Measurements from ENCODE around the gene C1QTNF5. TPM values are rescaled to one million over a fixed set of nuclear protein-coding genes. Genes with fewer than 3 reads are reported as not detected.

Gene C1QTNF5
- total RNA-seq, 1 donor from 2014 or later = not detected

GRCh38 chr11:119309411-119309810, 31.3 kb downstream of the C1QTNF5 start:
- Mint-ChIP-seq H3K27ac (no peak overlapping the region), H3K27me3 (ENCODE audit: low read depth) (peaks cover 4% of the 10 kb centered on the region), H3K4me3 (ENCODE audit: low read depth) (no peak overlapping the region), H3K9me3 (no peaks in the 10 kb centered on the region), H3K4me1 (ENCODE audit: low read depth) (peaks cover 24% of the 10 kb centered on the region), H3K36me3 (ENCODE audit: low read depth) (peaks cover 18% of the 10 kb centered on the region)
- intact Hi-C loops (cut with micrococcal nuclease) = no loop called here
- DNase-seq (ENCODE audit: low spot score) = no peak

- intact Hi-C loops (cut with micrococcal nuclease) = loop anchor here (2.0 kb wide), 1 partner anchor 45 kb away; no protein-coding TSS in a partner anchor
- Mint-ChIP-seq H3K27ac (no peak overlapping the region), H3K4me3 (ENCODE audit: low read depth) (no peak overlapping the region), H3K9me3 (no peaks in the 10 kb centered on the region), H3K27me3 (ENCODE audit: low read depth) (no peaks in the 10 kb centered on the region), H3K4me1 (ENCODE audit: low read depth) (peaks cover 24% of the 10 kb centered on the region), H3K36me3 (ENCODE audit: low read depth) (peaks cover 31% of the 10 kb centered on the region)
- no peak for DNase-seq (ENCODE audit: low spot score)
These were observed 32.7 kb downstream of the C1QTNF5 start for GRCh38 chr11:119307974-119308373.

DNA sequence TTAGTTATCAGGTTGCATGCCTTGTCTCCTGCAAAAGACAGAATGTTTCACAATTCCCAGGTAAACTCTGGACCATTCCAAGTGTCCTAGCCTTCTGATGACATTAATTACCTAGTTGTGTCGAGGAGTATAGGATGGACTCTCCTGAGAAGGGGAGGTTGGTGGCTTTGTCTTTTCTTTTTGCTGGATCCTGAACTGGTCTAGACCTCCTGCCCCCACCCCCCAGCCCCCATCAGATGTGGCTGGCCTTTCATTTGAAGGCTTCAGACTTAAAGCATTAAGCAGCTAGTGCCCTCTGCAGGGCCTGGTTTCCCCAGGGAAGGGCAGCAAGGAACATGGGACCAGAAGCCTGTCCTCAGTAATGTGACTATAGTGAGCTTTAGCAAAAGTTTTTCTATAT, 33.5 kb downstream of the C1QTNF5 start:
- DNase-seq (ENCODE audit: low spot score) = no peak
- H3K4me3 Mint-ChIP-seq (ENCODE audit: low read depth) = no peak overlapping the region
- intact Hi-C loops (cut with micrococcal nuclease) = loop anchor here (2.0 kb wide), 1 partner anchor 44 kb away; no protein-coding TSS in a partner anchor
- H3K27me3 Mint-ChIP-seq (ENCODE audit: low read depth) = no peaks in the 10 kb centered on the region
- peak overlapping the region; percentile 92 for H3K27ac Mint-ChIP-seq
- peaks cover 38% of the 10 kb centered on the region for H3K36me3 Mint-ChIP-seq (ENCODE audit: low read depth)
- H3K4me1 Mint-ChIP-seq (ENCODE audit: low read depth) = peaks cover 24% of the 10 kb centered on the region
- H3K9me3 Mint-ChIP-seq = no peaks in the 10 kb centered on the region

GRCh38 chr11:119306373-119306890, 34.3 kb downstream of the C1QTNF5 start:
- Mint-ChIP-seq H3K36me3 (ENCODE audit: low read depth) (peaks cover 45% of the 10 kb centered on the region), H3K9me3 (no peaks in the 10 kb centered on the region), H3K4me3 (ENCODE audit: low read depth) (peak overlapping the region; percentile 31), H3K27me3 (ENCODE audit: low read depth) (no peaks in the 10 kb centered on the region), H3K27ac (peak overlapping the region; percentile 92), H3K4me1 (ENCODE audit: low read depth) (peaks cover 24% of the 10 kb centered on the region)
- intact Hi-C loops (cut with micrococcal nuclease) = loop anchor here (2.0 kb wide), 1 partner anchor 44 kb away; no protein-coding TSS in a partner anchor
- DNase-seq (ENCODE audit: low spot score) = no peak

DNA sequence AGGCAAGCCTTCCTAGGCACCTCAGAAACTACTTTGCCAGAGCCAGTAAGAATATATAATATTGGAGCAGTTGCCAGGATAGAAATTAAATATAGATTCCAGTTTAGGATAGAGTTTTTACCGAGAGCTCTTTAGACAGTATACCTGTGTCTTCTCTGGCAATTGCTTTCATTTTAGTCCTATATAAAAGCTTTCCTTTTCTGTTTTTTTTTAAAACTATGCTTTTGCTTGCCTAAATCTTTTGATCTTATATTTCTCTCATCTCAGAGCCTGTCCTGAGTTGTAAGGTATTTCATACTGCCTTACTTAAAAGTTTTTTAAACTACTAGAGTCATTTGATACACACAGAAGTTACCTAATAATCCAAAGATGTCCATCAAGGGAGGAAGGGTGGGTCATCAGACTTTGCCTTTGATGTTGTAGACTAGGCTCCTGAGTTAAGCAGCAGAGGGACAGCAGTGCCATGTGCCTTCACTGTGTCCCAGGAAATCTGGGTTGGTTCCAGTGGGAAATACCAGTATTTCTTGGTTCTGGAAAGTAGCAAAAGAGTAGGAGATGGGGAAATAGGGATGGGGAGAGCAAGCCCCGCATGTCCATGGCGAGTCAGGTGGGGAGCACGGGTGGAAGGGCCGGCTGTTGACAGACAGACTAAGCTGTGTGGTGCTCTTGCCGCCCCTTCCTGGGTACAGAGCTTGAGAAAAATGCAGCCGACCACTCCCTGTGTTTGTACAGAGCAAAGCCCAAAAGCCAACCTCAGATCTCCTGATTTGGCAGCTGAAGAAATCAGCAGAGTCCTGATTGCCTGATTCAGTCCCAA, 34.9 kb downstream of the C1QTNF5 start:
- peaks cover 24% of the 10 kb centered on the region for H3K4me1 Mint-ChIP-seq (ENCODE audit: low read depth)
- peak overlapping the region; percentile 92 for H3K27ac Mint-ChIP-seq
- intact Hi-C loops (cut with micrococcal nuclease) = loop anchor here (2.0 kb wide), 1 partner anchor 43 kb away; no protein-coding TSS in a partner anchor
- peaks cover 51% of the 10 kb centered on the region for H3K36me3 Mint-ChIP-seq (ENCODE audit: low read depth)
- no peaks in the 10 kb centered on the region for H3K9me3 Mint-ChIP-seq
- H3K27me3 Mint-ChIP-seq (ENCODE audit: low read depth) = no peaks in the 10 kb centered on the region
- DNase-seq (ENCODE audit: low spot score) = no peak
- no peak overlapping the region for H3K4me3 Mint-ChIP-seq (ENCODE audit: low read depth)

DNA sequence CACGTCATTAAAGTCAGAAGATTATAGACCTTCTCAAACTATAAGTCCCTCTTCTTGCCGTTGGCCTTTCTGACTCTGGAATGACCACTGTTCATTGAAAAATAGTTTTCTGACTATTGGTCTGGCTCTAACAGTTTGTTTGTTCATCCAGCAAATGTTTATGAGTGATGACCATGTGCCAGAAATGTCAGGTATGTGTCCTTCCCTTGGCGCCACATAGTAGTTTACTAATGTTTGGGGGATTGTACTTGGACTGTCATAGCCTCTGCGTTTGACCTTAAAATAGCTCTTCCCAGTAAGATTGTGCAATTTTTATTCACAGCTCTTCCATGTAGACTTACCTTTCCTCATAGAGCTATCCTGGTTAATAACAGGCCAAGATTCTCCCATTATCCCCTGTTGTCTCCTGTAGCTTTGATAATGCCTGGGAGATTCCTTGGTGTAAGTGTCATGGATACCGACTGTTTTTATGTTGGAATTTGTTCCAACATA, 37.4 kb downstream of the C1QTNF5 start:
- H3K4me1 Mint-ChIP-seq (ENCODE audit: low read depth) = peaks cover 24% of the 10 kb centered on the region
- no peak for DNase-seq (ENCODE audit: low spot score)
- no peak overlapping the region for H3K4me3 Mint-ChIP-seq (ENCODE audit: low read depth)
- H3K27ac Mint-ChIP-seq = no peak overlapping the region
- intact Hi-C loops (cut with micrococcal nuclease) = loop anchor here (2.0 kb wide), 1 partner anchor 14 kb away; no protein-coding TSS in a partner anchor
- peaks cover 75% of the 10 kb centered on the region for H3K36me3 Mint-ChIP-seq (ENCODE audit: low read depth)
- no peaks in the 10 kb centered on the region for H3K9me3 Mint-ChIP-seq
- no peaks in the 10 kb centered on the region for H3K27me3 Mint-ChIP-seq (ENCODE audit: low read depth)

DNA sequence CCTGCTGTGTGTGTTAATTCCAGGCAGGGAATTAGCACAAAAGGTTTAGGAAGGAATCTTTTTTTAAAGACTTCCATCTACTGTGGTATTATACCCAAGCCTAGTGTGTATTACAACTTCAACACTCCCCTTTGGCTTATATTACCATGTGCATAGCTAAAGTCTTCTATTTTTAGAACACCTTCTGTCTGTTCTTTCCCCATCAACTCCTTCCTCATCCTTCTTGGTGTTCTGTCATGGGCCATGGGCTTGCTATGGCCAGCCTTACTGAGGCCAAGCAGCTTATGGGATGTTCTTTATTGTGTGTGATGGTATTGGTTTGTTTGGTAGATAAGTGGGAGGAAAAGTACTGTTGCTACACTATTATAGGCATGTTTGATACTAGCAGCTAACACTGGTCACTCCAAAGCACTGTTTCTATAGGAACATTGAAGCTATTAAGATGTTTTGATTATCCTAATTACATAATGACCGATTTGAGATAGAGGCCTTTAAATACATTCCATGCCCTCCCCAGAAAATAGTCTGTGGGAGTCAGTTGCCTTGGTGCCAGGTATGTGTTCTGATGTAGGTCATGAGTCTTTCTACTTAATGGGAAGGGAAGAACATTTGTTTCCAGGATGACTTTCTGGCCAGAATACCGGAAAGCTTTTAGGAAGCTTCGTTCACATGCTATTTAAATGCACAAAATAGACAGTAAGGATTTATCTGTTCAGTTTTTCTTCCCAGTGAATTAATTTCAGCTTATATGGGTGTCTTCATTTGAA, 40.3 kb downstream of the C1QTNF5 start:
- H3K27me3 Mint-ChIP-seq (ENCODE audit: low read depth) = no peaks in the 10 kb centered on the region
- intact Hi-C loops (cut with micrococcal nuclease) = no loop called here
- H3K4me3 Mint-ChIP-seq (ENCODE audit: low read depth) = no peak overlapping the region
- peaks cover 89% of the 10 kb centered on the region for H3K36me3 Mint-ChIP-seq (ENCODE audit: low read depth)
- H3K27ac Mint-ChIP-seq = no peak overlapping the region
- H3K4me1 Mint-ChIP-seq (ENCODE audit: low read depth) = peaks cover 5% of the 10 kb centered on the region
- no peaks in the 10 kb centered on the region for H3K9me3 Mint-ChIP-seq
- DNase-seq (ENCODE audit: low spot score) = no peak

- H3K36me3 Mint-ChIP-seq (ENCODE audit: low read depth) = peaks cover 82% of the 10 kb centered on the region
- intact Hi-C loops (cut with micrococcal nuclease) = no loop called here
- H3K27ac Mint-ChIP-seq = no peak overlapping the region
- H3K27me3 Mint-ChIP-seq (ENCODE audit: low read depth) = no peaks in the 10 kb centered on the region
- no peaks in the 10 kb centered on the region for H3K9me3 Mint-ChIP-seq
- H3K4me3 Mint-ChIP-seq (ENCODE audit: low read depth) = no peak overlapping the region
- DNase-seq (ENCODE audit: low spot score) = no peak
- no peaks in the 10 kb centered on the region for H3K4me1 Mint-ChIP-seq (ENCODE audit: low read depth)
These were observed 41.3 kb downstream of the C1QTNF5 start for GRCh38 chr11:119299416-119299815.

- H3K27me3 Mint-ChIP-seq (ENCODE audit: low read depth) = no peaks in the 10 kb centered on the region
- DNase-seq (ENCODE audit: low spot score) = no peak
- intact Hi-C loops (cut with micrococcal nuclease) = no loop called here
- H3K4me3 Mint-ChIP-seq (ENCODE audit: low read depth) = no peak overlapping the region
- H3K36me3 Mint-ChIP-seq (ENCODE audit: low read depth) = peaks cover 76% of the 10 kb centered on the region
- no peaks in the 10 kb centered on the region for H3K9me3 Mint-ChIP-seq
- no peak overlapping the region for H3K27ac Mint-ChIP-seq
- H3K4me1 Mint-ChIP-seq (ENCODE audit: low read depth) = no peaks in the 10 kb centered on the region
These were observed 42.0 kb downstream of the C1QTNF5 start for GRCh38 chr11:119298726-119299125.

DNA sequence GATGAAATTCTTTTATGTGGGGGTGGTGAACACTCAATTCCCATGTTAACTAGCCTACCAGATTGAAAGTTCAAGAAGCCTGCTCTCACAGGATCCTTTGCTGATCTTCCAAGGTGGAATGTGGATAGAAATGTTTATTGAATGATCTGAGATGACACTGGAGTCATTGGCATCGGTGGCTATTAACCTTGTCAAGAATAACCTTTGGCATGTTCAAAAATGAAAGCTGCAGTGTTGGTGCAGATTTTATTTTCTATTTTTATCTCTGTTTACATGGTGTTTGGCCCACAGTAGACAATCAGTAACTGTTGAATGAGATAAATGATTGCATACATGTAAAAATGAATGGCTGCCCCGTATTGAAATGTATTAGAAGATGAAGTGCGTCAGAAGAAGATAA, 42.7 kb downstream of the C1QTNF5 start:
- intact Hi-C loops (cut with micrococcal nuclease) = no loop called here
- H3K4me3 Mint-ChIP-seq (ENCODE audit: low read depth) = no peak overlapping the region
- H3K9me3 Mint-ChIP-seq = no peaks in the 10 kb centered on the region
- DNase-seq (ENCODE audit: low spot score) = no peak
- peaks cover 72% of the 10 kb centered on the region for H3K36me3 Mint-ChIP-seq (ENCODE audit: low read depth)
- H3K27me3 Mint-ChIP-seq (ENCODE audit: low read depth) = no peaks in the 10 kb centered on the region
- no peaks in the 10 kb centered on the region for H3K4me1 Mint-ChIP-seq (ENCODE audit: low read depth)
- no peak overlapping the region for H3K27ac Mint-ChIP-seq

- DNase-seq (ENCODE audit: low spot score) = no peak
- intact Hi-C loops (cut with micrococcal nuclease) = no loop called here
- H3K36me3 Mint-ChIP-seq (ENCODE audit: low read depth) = peaks cover 65% of the 10 kb centered on the region
- H3K4me1 Mint-ChIP-seq (ENCODE audit: low read depth) = no peaks in the 10 kb centered on the region
- H3K4me3 Mint-ChIP-seq (ENCODE audit: low read depth) = no peak overlapping the region
- H3K9me3 Mint-ChIP-seq = no peaks in the 10 kb centered on the region
- no peak overlapping the region for H3K27ac Mint-ChIP-seq
- H3K27me3 Mint-ChIP-seq (ENCODE audit: low read depth) = no peaks in the 10 kb centered on the region
These were observed 45.5 kb downstream of the C1QTNF5 start for GRCh38 chr11:119295178-119295577.

- Mint-ChIP-seq H3K27ac (no peak overlapping the region), H3K9me3 (no peaks in the 10 kb centered on the region), H3K4me3 (ENCODE audit: low read depth) (no peak overlapping the region), H3K27me3 (ENCODE audit: low read depth) (no peaks in the 10 kb centered on the region), H3K4me1 (ENCODE audit: low read depth) (no peaks in the 10 kb centered on the region), H3K36me3 (ENCODE audit: low read depth) (peaks cover 57% of the 10 kb centered on the region)
- intact Hi-C loops (cut with micrococcal nuclease) = no loop called here
- no peak for DNase-seq (ENCODE audit: low spot score)
These were observed 47.2 kb downstream of the C1QTNF5 start for GRCh38 chr11:119293461-119293860.
